ENCODE measurements around the gene CEP112.

Gene CEP112

GRCh38 chr17:66000216-66000615 lies 191.7 kb downstream of the CEP112 start:
- 0 out of 2 replicates have a peak, but pooled peaks cover 4% of the 10 kb centered on the region for H3K4me1 ChIP-seq (ENCODE audit: low read length)
- no peak overlapping the region for H3K27ac ChIP-seq (ENCODE audit: low read length)
- TF ChIP-seq EZH2phosphoT487 (IDR thresholded peaks at IDR 0.05; ENCODE audit: low read length), result no peak
- no peak for TF ChIP-seq CTCF (IDR thresholded peaks at IDR 0.05; ENCODE audit: low read length)
- no peak for TF ChIP-seq EZH2 (optimal IDR thresholded peaks at IDR 0.05; ENCODE audit: low read depth, low read length)
- no peak for DNase-seq
- H3K27me3 ChIP-seq (replicated peaks; ENCODE audit: insufficient read depth, low read length), result no peaks in the 10 kb centered on the region
- H3K9ac ChIP-seq (ENCODE audit: low read length), result no peak overlapping the region
- no peaks in the 10 kb centered on the region for H3K36me3 ChIP-seq (replicated peaks; ENCODE audit: insufficient read depth, low read length)
- H3K79me2 ChIP-seq (ENCODE audit: low read length), result no peaks in the 10 kb centered on the region
- no peak overlapping the region for H3K4me2 ChIP-seq (ENCODE audit: low read depth, low read length)
- H3K9me2 ChIP-seq (replicated peaks; ENCODE audit: insufficient read depth, low read length), result no peaks in the 10 kb centered on the region
- no peaks in the 10 kb centered on the region for H3K9me3 ChIP-seq (replicated peaks; ENCODE audit: insufficient read depth, low read length)
- H4K20me1 ChIP-seq (ENCODE audit: insufficient read depth, low read length), result no peaks in the 10 kb centered on the region
- H3F3A ChIP-seq (ENCODE audit: insufficient read depth, low read length), result no peaks in the 10 kb centered on the region
- H2AFZ ChIP-seq (ENCODE audit: low read length), result no peak overlapping the region
- H3K4me3 ChIP-seq (ENCODE audit: low read length), result no peak overlapping the region

- H3K4me1 ChIP-seq (ENCODE audit: low read length), result 0 out of 2 replicates have a peak, but pooled peaks cover 4% of the 10 kb centered on the region
- TF ChIP-seq EZH2 (optimal IDR thresholded peaks at IDR 0.05; ENCODE audit: low read depth, low read length) (no peak), CTCF (IDR thresholded peaks at IDR 0.05; ENCODE audit: low read length) (no peak), EZH2phosphoT487 (IDR thresholded peaks at IDR 0.05; ENCODE audit: low read length) (no peak)
- DNase-seq, result no peak
- H3K9ac ChIP-seq (ENCODE audit: low read length), result no peak overlapping the region
- no peaks in the 10 kb centered on the region for H4K20me1 ChIP-seq (ENCODE audit: insufficient read depth, low read length)
- no peaks in the 10 kb centered on the region for H3K27me3 ChIP-seq (replicated peaks; ENCODE audit: insufficient read depth, low read length)
- no peak overlapping the region for H2AFZ ChIP-seq (ENCODE audit: low read length)
- no peaks in the 10 kb centered on the region for H3K9me3 ChIP-seq (replicated peaks; ENCODE audit: insufficient read depth, low read length)
- H3K9me2 ChIP-seq (replicated peaks; ENCODE audit: insufficient read depth, low read length), result no peaks in the 10 kb centered on the region
- H3K27ac ChIP-seq (ENCODE audit: low read length), result no peak overlapping the region
- H3K36me3 ChIP-seq (replicated peaks; ENCODE audit: insufficient read depth, low read length), result no peaks in the 10 kb centered on the region
- H3K4me3 ChIP-seq (ENCODE audit: low read length), result no peak overlapping the region
- H3K79me2 ChIP-seq (ENCODE audit: low read length), result no peaks in the 10 kb centered on the region
- H3F3A ChIP-seq (ENCODE audit: insufficient read depth, low read length), result no peaks in the 10 kb centered on the region
- H3K4me2 ChIP-seq (ENCODE audit: low read depth, low read length), result no peak overlapping the region
These were observed 193.3 kb downstream of the CEP112 start for GRCh38 chr17:65998675-65999074.

- no peaks in the 10 kb centered on the region for H3K27me3 ChIP-seq (replicated peaks; ENCODE audit: insufficient read depth, low read length)
- H3K4me1 ChIP-seq (ENCODE audit: low read length), result peaks cover 6% of the 10 kb centered on the region
- H3K4me2 ChIP-seq (ENCODE audit: low read depth, low read length), result no peak overlapping the region
- no peak overlapping the region for H3K4me3 ChIP-seq (ENCODE audit: low read length)
- no peak overlapping the region for H2AFZ ChIP-seq (ENCODE audit: low read length)
- DNase-seq, result no peak
- H4K20me1 ChIP-seq (ENCODE audit: insufficient read depth, low read length), result no peaks in the 10 kb centered on the region
- H3K9me3 ChIP-seq (replicated peaks; ENCODE audit: insufficient read depth, low read length), result no peaks in the 10 kb centered on the region
- H3K9ac ChIP-seq (ENCODE audit: low read length), result no peak overlapping the region
- H3K27ac ChIP-seq (ENCODE audit: low read length), result no peak overlapping the region
- TF ChIP-seq CTCF (IDR thresholded peaks at IDR 0.05; ENCODE audit: low read length) (no peak), EZH2phosphoT487 (IDR thresholded peaks at IDR 0.05; ENCODE audit: low read length) (no peak), EZH2 (optimal IDR thresholded peaks at IDR 0.05; ENCODE audit: low read depth, low read length) (no peak)
- H3F3A ChIP-seq (ENCODE audit: insufficient read depth, low read length), result no peaks in the 10 kb centered on the region
- no peaks in the 10 kb centered on the region for H3K9me2 ChIP-seq (replicated peaks; ENCODE audit: insufficient read depth, low read length)
- no peaks in the 10 kb centered on the region for H3K36me3 ChIP-seq (replicated peaks; ENCODE audit: insufficient read depth, low read length)
- H3K79me2 ChIP-seq (ENCODE audit: low read length), result no peaks in the 10 kb centered on the region
These were observed 197.3 kb downstream of the CEP112 start for GRCh38 chr17:65994679-65995078.

All from MM.1S (cell line).